ENCODE data around the gene CDRT15. TPM values are rescaled to one million over a fixed set of nuclear protein-coding genes. Genes with fewer than 3 reads are reported as not detected.
"Not testable (repeated sequence)": the region's sequence is repeated elsewhere in the genome, so short reads cannot be mapped to it uniquely, and the experiment has no call there.

Gene CDRT15
- total RNA-seq, 2 experiments from 2014 or later, result not detected

GRCh38 chr17:14231187-14231586 is 5.5 kb downstream of the CDRT15 start:
- POLR2A ChIA-PET; intact Hi-C loops (cut with micrococcal nuclease); H3K4me1 Mint-ChIP-seq (ENCODE audit: low read depth); H3K27me3 Mint-ChIP-seq; DNase-seq; H3K36me3 Mint-ChIP-seq; H3K4me3 Mint-ChIP-seq; H3K9me3 Mint-ChIP-seq; CTCF ChIA-PET; H3K27ac Mint-ChIP-seq: not testable (repeated sequence)

- ChIA-PET POLR2A (no interaction called here), CTCF (no interaction called here)
- no peak for DNase-seq
- Mint-ChIP-seq H3K9me3 (peaks cover 2% of the 10 kb centered on the region), H3K36me3 (no peaks in the 10 kb centered on the region), H3K27ac (no peak overlapping the region), H3K4me1 (ENCODE audit: low read depth) (no peaks in the 10 kb centered on the region), H3K27me3 (no peaks in the 10 kb centered on the region), H3K4me3 (no peak overlapping the region)
- intact Hi-C loops (cut with micrococcal nuclease), result no loop called here
These were observed 7.8 kb downstream of the CDRT15 start for GRCh38 chr17:14228903-14229302.

DNA sequence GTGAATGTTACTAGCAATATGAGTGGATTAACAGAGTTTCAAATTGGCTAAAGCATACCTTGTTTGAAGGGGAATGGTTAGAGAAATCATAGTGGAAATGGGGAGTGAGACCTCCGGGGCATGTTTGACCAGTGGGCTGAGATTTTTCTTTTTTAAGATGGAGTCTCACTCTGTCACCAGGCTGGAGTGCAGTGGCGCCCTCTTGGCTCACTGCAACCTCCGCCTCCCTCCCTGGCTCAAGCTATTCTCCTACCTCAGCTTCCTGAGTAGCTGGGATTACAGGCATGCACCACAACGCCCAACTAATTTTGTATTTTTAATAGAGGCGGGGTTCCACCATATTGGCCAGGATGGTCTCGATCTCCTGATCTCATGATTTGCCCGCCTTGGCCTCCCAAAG is 9.6 kb downstream of the CDRT15 start:
- CTCF ChIA-PET, result no interaction called here
- Mint-ChIP-seq H3K9me3 (peaks cover 2% of the 10 kb centered on the region), H3K36me3 (no peaks in the 10 kb centered on the region), H3K4me1 (ENCODE audit: low read depth) (no peaks in the 10 kb centered on the region), H3K27me3 (no peaks in the 10 kb centered on the region), H3K27ac (no peak overlapping the region), H3K4me3 (no peak overlapping the region)
- intact Hi-C loops (cut with micrococcal nuclease), result no loop called here
- POLR2A ChIA-PET, result no interaction called here
- no peak for DNase-seq

GRCh38 chr17:14225254-14225980 is 11.2 kb downstream of the CDRT15 start:
- no peaks in the 10 kb centered on the region for H3K27me3 Mint-ChIP-seq
- POLR2A ChIA-PET, result no interaction called here

DNA sequence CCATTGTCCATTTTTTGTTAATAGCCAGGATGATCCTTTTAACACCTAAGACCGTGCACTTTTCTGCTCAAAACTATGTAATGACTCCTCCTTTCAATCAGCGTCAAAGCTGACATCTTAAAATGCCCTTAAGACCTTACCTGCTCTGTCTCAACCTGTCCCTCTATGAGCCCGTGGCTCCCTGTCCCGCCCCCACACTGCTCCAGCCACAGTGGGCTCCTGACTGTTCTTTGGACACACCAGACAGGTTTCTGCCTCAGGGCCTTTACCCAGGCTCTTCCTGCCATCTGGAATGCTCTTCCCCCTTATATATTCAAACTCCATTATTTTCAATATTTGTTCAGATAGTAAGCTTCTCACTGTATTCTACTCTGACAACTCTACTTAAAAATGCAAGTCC is 14.1 kb downstream of the CDRT15 start:
- ChIA-PET POLR2A (no interaction called here), CTCF (no interaction called here)
- H3K9me3 Mint-ChIP-seq, result no peaks in the 10 kb centered on the region
- no peak overlapping the region for H3K27ac Mint-ChIP-seq
- intact Hi-C loops (cut with micrococcal nuclease), result no loop called here
- no peaks in the 10 kb centered on the region for H3K4me1 Mint-ChIP-seq (ENCODE audit: low read depth)
- H3K36me3 Mint-ChIP-seq, result no peaks in the 10 kb centered on the region
- no peaks in the 10 kb centered on the region for H3K27me3 Mint-ChIP-seq
- no peak overlapping the region for H3K4me3 Mint-ChIP-seq
- no peak for DNase-seq

More at GRCh38 chr17:14225254-14225980, 11.2 kb downstream of the CDRT15 start:
- Mint-ChIP-seq H3K4me1 (ENCODE audit: low read depth) (no peaks in the 10 kb centered on the region), H3K36me3 (no peaks in the 10 kb centered on the region), H3K9me3 (no peaks in the 10 kb centered on the region), H3K4me3 (no peak overlapping the region), H3K27ac (no peak overlapping the region)
- DNase-seq, result no peak
- CTCF ChIA-PET, result no interaction called here
- intact Hi-C loops (cut with micrococcal nuclease), result no loop called here

DNA sequence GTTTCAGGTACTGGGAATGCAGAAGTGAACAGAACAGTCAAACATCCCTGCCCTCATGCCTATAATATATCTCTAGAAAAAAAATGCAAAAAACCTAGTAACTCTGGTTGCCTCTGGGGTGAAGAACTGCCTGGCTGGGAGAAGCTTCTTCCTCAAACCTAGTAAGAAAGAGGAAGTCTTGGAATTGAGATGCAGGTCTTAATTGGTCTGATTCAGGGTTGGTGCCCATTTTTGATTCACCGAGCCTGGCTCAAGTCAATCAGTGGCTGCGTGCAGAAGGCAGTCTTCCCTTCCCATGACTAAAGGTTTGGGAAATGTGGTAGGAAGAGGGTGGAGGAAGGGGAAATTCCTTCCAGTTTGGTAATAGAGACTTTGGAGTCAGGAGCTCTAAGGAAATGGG is 22.4 kb downstream of the CDRT15 start:
- Mint-ChIP-seq H3K27ac (no peak overlapping the region), H3K27me3 (no peaks in the 10 kb centered on the region), H3K4me1 (ENCODE audit: low read depth) (peaks cover 11% of the 10 kb centered on the region), H3K9me3 (peaks cover 4% of the 10 kb centered on the region), H3K4me3 (no peak overlapping the region), H3K36me3 (peaks cover 17% of the 10 kb centered on the region)
- intact Hi-C loops (cut with micrococcal nuclease), result no loop called here
- DNase-seq, result no peak
- CTCF ChIA-PET, result no interaction called here
- POLR2A ChIA-PET, result interaction anchor here (0.5 kb wide), 1 partner anchor 64 kb away, joined by 4 read pairs; no protein-coding TSS in a partner anchor

- peaks cover 31% of the 10 kb centered on the region for H3K36me3 Mint-ChIP-seq
- no peak for DNase-seq
- H3K27ac Mint-ChIP-seq, result no peak overlapping the region
- intact Hi-C loops (cut with micrococcal nuclease), result no loop called here
- ChIA-PET CTCF (interaction anchor here (0.7 to 2.2 kb wide), 4 partner anchors 29 to 195 kb away, joined by 3 to 8 read pairs (median 4); no protein-coding TSS in a partner anchor), POLR2A (interaction anchor here (1.0 kb wide), 1 partner anchor 89 kb away, joined by 3 read pairs; no protein-coding TSS in a partner anchor)
- H3K27me3 Mint-ChIP-seq, result no peaks in the 10 kb centered on the region
- H3K9me3 Mint-ChIP-seq, result peaks cover 4% of the 10 kb centered on the region
- H3K4me1 Mint-ChIP-seq (ENCODE audit: low read depth), result peaks cover 20% of the 10 kb centered on the region
- H3K4me3 Mint-ChIP-seq, result no peak overlapping the region
These were observed 24.3 kb downstream of the CDRT15 start for GRCh38 chr17:14212401-14212800.

DNA sequence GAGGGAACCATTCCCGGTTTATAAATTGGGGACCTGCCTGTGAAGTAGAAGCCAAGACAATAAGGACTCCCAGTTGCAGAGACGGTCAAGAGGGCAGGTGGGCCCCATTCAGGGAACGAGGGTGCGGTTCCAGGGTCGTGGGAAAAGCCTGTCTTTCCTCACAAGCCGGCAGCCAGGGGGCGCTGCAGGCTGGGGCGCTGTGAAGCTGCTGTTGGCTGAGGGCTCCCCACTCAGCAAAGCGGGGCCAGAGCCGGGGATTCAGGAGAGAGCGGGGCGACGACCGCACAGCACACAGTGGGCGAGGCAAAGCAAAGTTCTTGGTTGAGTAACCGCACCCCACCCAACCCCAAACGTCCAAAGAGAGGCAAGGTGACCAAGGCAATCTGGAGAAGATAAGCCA is 24.9 kb downstream of the CDRT15 start:
- H3K27me3 Mint-ChIP-seq, result no peaks in the 10 kb centered on the region
- H3K4me1 Mint-ChIP-seq (ENCODE audit: low read depth), result peaks cover 22% of the 10 kb centered on the region
- ChIA-PET POLR2A (interaction anchor here (1.0 kb wide), 1 partner anchor 90 kb away, joined by 3 read pairs; no protein-coding TSS in a partner anchor), CTCF (interaction anchor here (0.6 to 2.2 kb wide), 7 partner anchors 30 to 502 kb away, joined by 3 to 8 read pairs (median 3); partner anchors contain the start of gene HS3ST3B1)
- intact Hi-C loops (cut with micrococcal nuclease), result no loop called here
- peak; percentile 41 for DNase-seq
- peaks cover 34% of the 10 kb centered on the region for H3K36me3 Mint-ChIP-seq
- H3K27ac Mint-ChIP-seq, result no peak overlapping the region
- peaks cover 4% of the 10 kb centered on the region for H3K9me3 Mint-ChIP-seq
- no peak overlapping the region for H3K4me3 Mint-ChIP-seq

DNA sequence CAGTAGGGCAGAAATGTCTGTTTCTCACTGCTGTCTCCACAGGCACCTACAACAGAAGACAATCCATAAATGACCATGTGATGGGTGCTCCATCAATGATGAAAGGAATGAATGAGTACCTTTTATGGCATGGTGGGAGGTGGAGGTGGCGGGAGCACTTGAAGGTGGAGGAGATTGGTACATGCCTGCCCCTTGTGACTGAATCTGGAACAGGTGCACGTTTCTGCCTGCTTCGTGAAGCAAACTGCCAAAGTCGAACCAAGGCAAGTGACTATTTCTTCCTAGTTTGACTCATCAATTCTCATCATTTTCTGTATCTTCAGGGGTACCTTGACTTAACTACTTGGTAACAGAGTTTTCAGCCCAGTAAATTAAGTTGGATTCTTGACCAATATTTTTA is 25.4 kb downstream of the CDRT15 start:
- Mint-ChIP-seq H3K9me3 (peaks cover 4% of the 10 kb centered on the region), H3K4me1 (ENCODE audit: low read depth) (peaks cover 25% of the 10 kb centered on the region), H3K27me3 (no peaks in the 10 kb centered on the region), H3K27ac (no peak overlapping the region), H3K36me3 (peaks cover 35% of the 10 kb centered on the region), H3K4me3 (no peak overlapping the region)
- peak; percentile 48 for DNase-seq
- intact Hi-C loops (cut with micrococcal nuclease), result no loop called here
- POLR2A ChIA-PET, result no interaction called here
- CTCF ChIA-PET, result interaction anchor here (0.6 to 2.2 kb wide), 5 partner anchors 86 to 503 kb away, joined by 3 to 8 read pairs (median 5); partner anchors contain the start of gene HS3ST3B1

GRCh38 chr17:14209215-14209614 is 27.4 kb downstream of the CDRT15 start:
- POLR2A ChIA-PET, result no interaction called here
- no peak for DNase-seq
- Mint-ChIP-seq H3K36me3 (peaks cover 44% of the 10 kb centered on the region), H3K4me1 (ENCODE audit: low read depth) (peaks cover 46% of the 10 kb centered on the region), H3K4me3 (no peak overlapping the region), H3K27ac (no peak overlapping the region), H3K9me3 (peaks cover 4% of the 10 kb centered on the region), H3K27me3 (no peaks in the 10 kb centered on the region)
- intact Hi-C loops (cut with micrococcal nuclease), result loop anchor here (10.0 kb wide), 1 partner anchor 216 kb away; no protein-coding TSS in a partner anchor
- CTCF ChIA-PET, result interaction anchor here (1.5 kb wide), 1 partner anchor 10 kb away, joined by 3 read pairs; no protein-coding TSS in a partner anchor

- Mint-ChIP-seq H3K27ac (no peak overlapping the region), H3K27me3 (no peaks in the 10 kb centered on the region), H3K36me3 (peaks cover 44% of the 10 kb centered on the region), H3K4me3 (no peak overlapping the region), H3K4me1 (ENCODE audit: low read depth) (peaks cover 59% of the 10 kb centered on the region), H3K9me3 (peaks cover 4% of the 10 kb centered on the region)
- CTCF ChIA-PET, result interaction anchor here (1.0 to 1.5 kb wide), 2 partner anchors 8 to 90 kb away, joined by 3 read pairs; no protein-coding TSS in a partner anchor
- intact Hi-C loops (cut with micrococcal nuclease), result loop anchor here (10.0 kb wide), 1 partner anchor 217 kb away; no protein-coding TSS in a partner anchor
- POLR2A ChIA-PET, result interaction anchor here (1.6 kb wide), 1 partner anchor 93 kb away, joined by 4 read pairs; the partner anchor contains the start of gene HS3ST3B1
- DNase-seq, result no peak
These were observed 28.9 kb downstream of the CDRT15 start for GRCh38 chr17:14207791-14208190.

- Mint-ChIP-seq H3K9me3 (peaks cover 4% of the 10 kb centered on the region), H3K4me3 (no peak overlapping the region), H3K27me3 (no peaks in the 10 kb centered on the region), H3K4me1 (ENCODE audit: low read depth) (peaks cover 68% of the 10 kb centered on the region), H3K27ac (no peak overlapping the region), H3K36me3 (peaks cover 44% of the 10 kb centered on the region)
- DNase-seq, result no peak
- ChIA-PET CTCF (interaction anchor here (1.0 kb wide), 1 partner anchor 94 kb away, joined by 3 read pairs; the partner anchor contains the start of gene HS3ST3B1), POLR2A (interaction anchor here (0.8 to 1.6 kb wide), 2 partner anchors 94 to 164 kb away, joined by 3 to 4 read pairs; partner anchors contain the start of gene HS3ST3B1)
- intact Hi-C loops (cut with micrococcal nuclease), result loop anchor here (10.0 kb wide), 1 partner anchor 218 kb away; no protein-coding TSS in a partner anchor
These were observed 29.8 kb downstream of the CDRT15 start for GRCh38 chr17:14206891-14207290.

Measured in activated CD4-positive, alpha-beta memory T cell treated with anti-CD3 and anti-CD28 coated beads for 36 hours (primary cell).